ENCODE measurements around the gene PRKCA.
A peak's percentile ranks its signal among the peaks of the same experiment; 100 is the strongest.

PRKCA gene

DNA sequence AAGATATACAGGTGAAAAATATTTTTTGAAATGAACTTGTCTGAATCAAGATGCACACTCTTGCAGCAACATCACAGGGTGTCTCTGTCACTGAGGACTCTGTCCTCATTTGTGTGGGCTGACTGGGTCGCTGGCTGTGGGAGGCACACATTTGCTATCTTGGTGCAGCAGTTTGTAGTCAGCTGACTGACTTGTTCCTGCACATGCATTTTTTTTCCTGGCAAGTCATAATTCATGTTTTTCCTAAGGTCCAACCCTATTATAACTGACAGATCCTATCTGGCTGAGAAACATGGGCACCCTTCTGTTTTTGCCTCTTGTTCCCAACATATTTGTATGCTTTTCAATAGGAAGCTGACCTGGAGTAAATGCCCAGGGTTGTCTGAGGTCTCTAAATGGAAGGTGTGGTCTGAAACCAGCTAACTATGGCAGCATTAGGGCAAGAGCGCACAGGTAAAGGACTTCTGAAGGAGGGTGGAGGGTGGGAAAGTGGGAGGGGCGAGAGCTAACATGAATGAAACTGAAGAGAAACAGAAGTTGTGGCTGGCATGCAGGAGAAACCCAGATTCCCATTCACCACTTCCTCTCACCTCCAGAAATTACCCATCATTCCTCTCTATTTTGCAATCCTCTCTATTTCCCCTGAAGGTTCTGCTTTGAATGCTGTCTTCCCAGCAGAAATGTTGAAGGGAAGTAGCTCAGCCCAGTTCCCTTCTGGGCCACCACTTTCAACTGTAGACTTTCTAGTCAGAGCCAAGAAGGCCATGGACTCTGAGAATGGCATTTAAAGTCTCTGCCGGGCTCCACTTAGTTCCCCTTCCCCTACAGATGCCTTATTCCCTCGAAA, 166.1 kb downstream of the PRKCA start:
- no peak for ATAC-seq
- TF ChIP-seq, protein P1, sequence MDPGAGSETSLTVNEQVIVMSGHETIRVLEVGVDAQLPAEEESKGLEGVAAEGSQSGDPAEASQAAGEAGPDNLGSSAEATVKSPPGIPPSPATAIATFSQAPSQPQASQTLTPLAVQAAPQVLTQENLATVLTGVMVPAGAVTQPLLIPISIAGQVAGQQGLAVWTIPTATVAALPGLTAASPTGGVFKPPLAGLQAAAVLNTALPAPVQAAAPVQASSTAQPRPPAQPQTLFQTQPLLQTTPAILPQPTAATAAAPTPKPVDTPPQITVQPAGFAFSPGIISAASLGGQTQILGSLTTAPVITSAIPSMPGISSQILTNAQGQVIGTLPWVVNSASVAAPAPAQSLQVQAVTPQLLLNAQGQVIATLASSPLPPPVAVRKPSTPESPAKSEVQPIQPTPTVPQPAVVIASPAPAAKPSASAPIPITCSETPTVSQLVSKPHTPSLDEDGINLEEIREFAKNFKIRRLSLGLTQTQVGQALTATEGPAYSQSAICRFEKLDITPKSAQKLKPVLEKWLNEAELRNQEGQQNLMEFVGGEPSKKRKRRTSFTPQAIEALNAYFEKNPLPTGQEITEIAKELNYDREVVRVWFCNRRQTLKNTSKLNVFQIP (CRISPR knock-in tag; IDR thresholded peaks at IDR 0.05; ENCODE audit: borderline replicate concordance, low read depth): no peak
- TF ChIP-seq ISL1 (CRISPR knock-in tag; IDR thresholded peaks at IDR 0.05) (no peak; the same call in 1 of the 2 replicates), ZFP3 (CRISPR knock-in tag; IDR thresholded peaks at IDR 0.05) (no peak), RARB (CRISPR knock-in tag; IDR thresholded peaks at IDR 0.05) (no peak), ARNTL (CRISPR knock-in tag; IDR thresholded peaks at IDR 0.05; ENCODE audit: borderline replicate concordance, low read depth) (no peak), PATZ1 (CRISPR knock-in tag; IDR thresholded peaks at IDR 0.05; ENCODE audit: borderline replicate concordance) (no peak), PPARA (CRISPR knock-in tag; IDR thresholded peaks at IDR 0.05; ENCODE audit: borderline replicate concordance) (no peak)

GRCh38 chr17:66469088-66469442, 166.7 kb downstream of the PRKCA start:
- no peak for ATAC-seq
- TF ChIP-seq ZFP3 (CRISPR knock-in tag; IDR thresholded peaks at IDR 0.05): no peak
- no peak for TF ChIP-seq ESRRG (CRISPR knock-in tag; IDR thresholded peaks at IDR 0.05)
- TF ChIP-seq SNAI2 (CRISPR knock-in tag; IDR thresholded peaks at IDR 0.05): no peak
- no peak for TF ChIP-seq TCF4 (CRISPR knock-in tag; IDR thresholded peaks at IDR 0.05; ENCODE audit: borderline replicate concordance)
- TF ChIP-seq BACH2 (CRISPR knock-in tag; IDR thresholded peaks at IDR 0.05; ENCODE audit: borderline replicate concordance): no peak
- TF ChIP-seq PATZ1 (CRISPR knock-in tag; IDR thresholded peaks at IDR 0.05; ENCODE audit: borderline replicate concordance): no peak

- TF ChIP-seq ZFP30 (CRISPR knock-in tag; IDR thresholded peaks at IDR 0.05) (no peak), PATZ1 (CRISPR knock-in tag; IDR thresholded peaks at IDR 0.05; ENCODE audit: borderline replicate concordance) (peak; percentile 25; the same call in 1 of the 2 replicates), BACH2 (CRISPR knock-in tag; IDR thresholded peaks at IDR 0.05; ENCODE audit: borderline replicate concordance) (no peak)
- no peak for ATAC-seq
These were observed 167.0 kb downstream of the PRKCA start for GRCh38 chr17:66469461-66469860.

DNA sequence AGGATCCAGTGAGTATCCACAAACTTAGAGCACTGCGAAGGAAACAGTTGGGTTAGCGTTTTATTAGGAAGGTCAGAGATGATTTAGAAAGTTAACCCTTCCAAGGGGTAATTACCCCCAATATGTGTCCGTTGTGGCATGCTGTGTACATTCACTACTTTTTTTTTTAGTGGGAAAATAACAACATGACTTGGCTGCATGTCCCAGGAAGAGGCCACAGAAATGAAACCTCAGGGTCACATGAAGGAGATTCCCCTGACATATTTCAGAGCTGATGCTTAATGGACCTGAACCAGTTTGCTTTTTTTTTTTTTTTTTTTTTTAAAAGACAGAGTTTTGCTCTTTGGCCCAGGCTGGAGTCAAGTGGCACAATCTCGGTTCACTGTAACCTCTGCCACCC, 167.5 kb downstream of the PRKCA start:
- TF ChIP-seq ZC3H10 (CRISPR knock-in tag; IDR thresholded peaks at IDR 0.05) (no peak), ZFP30 (CRISPR knock-in tag; IDR thresholded peaks at IDR 0.05) (no peak)

GRCh38 chr17:66472123-66472522, 169.7 kb downstream of the PRKCA start:
- no peak for ATAC-seq
- TF ChIP-seq ESRRG (CRISPR knock-in tag; IDR thresholded peaks at IDR 0.05) (no peak), ISL1 (CRISPR knock-in tag; IDR thresholded peaks at IDR 0.05) (no peak), OSR1 (CRISPR knock-in tag; IDR thresholded peaks at IDR 0.05) (no peak), ARNTL (CRISPR knock-in tag; IDR thresholded peaks at IDR 0.05; ENCODE audit: borderline replicate concordance, low read depth) (no peak), BACH2 (CRISPR knock-in tag; IDR thresholded peaks at IDR 0.05; ENCODE audit: borderline replicate concordance) (no peak), ZNF70 (CRISPR knock-in tag; IDR thresholded peaks at IDR 0.05) (no peak), PPARA (CRISPR knock-in tag; IDR thresholded peaks at IDR 0.05; ENCODE audit: borderline replicate concordance) (no peak), ZC3H10 (CRISPR knock-in tag; IDR thresholded peaks at IDR 0.05) (no peak), SNAI2 (CRISPR knock-in tag; IDR thresholded peaks at IDR 0.05) (no peak), PATZ1 (CRISPR knock-in tag; IDR thresholded peaks at IDR 0.05; ENCODE audit: borderline replicate concordance) (no peak), RARB (CRISPR knock-in tag; IDR thresholded peaks at IDR 0.05) (no peak), CREB5 (CRISPR knock-in tag; IDR thresholded peaks at IDR 0.05; ENCODE audit: low read depth) (no peak), ZNF8 (CRISPR knock-in tag; IDR thresholded peaks at IDR 0.05) (no peak), TOX (CRISPR knock-in tag; IDR thresholded peaks at IDR 0.05; ENCODE audit: borderline replicate concordance) (no peak)

More for the DNA sequence above, 167.5 kb downstream of the PRKCA start:
- no peak for ATAC-seq
